ACC112 (cell line): ENCODE data around the gene TPH2.

Experiments
- H2AFZ ChIP-seq: fragments of 200-600 bp; sonication (generic); one replicate; pipeline ENCODE4 v1.6.0; 2017; ENCODE audit warnings: antibody characterized with exemption, low read length; ENCODE audit not compliant: unreplicated experiment
- H3K27ac ChIP-seq: fragments of 200-600 bp; sonication (generic); 2 replicates; pipeline ENCODE4 v1.5.1; 2014; ENCODE audit warnings: low read depth, mild to moderate bottlenecking, antibody characterized with exemption, low read length, moderate library complexity
- H3K27me3 ChIP-seq: fragments of 200-600 bp; sonication (generic); 2 replicates; pipeline ENCODE4 v1.6.1; 2014; ENCODE audit warnings: mild to moderate bottlenecking, antibody characterized with exemption, low read length, moderate library complexity, mixed read lengths; ENCODE audit not compliant: insufficient read depth
- H3K36me3 ChIP-seq: fragments of 200-600 bp; sonication (generic); 2 replicates; pipeline ENCODE4 v1.6.1; 2016; ENCODE audit warnings: mild to moderate bottlenecking, antibody characterized with exemption, low read length, moderate library complexity, mixed read lengths; ENCODE audit not compliant: insufficient read depth
- H3K4me1 ChIP-seq: fragments of 200-600 bp; sonication (generic); one replicate; pipeline ENCODE4 v1.6.1; 2016; ENCODE audit warnings: low read length, mixed read lengths; ENCODE audit not compliant: insufficient read depth, unreplicated experiment, control insufficient read depth
- H3K4me3 ChIP-seq: fragments of 200-600 bp; sonication (generic); 2 replicates; pipeline ENCODE4 v1.5.1; 2014; ENCODE audit warnings: mild to moderate bottlenecking, low read depth, low read length
- H3K79me2 ChIP-seq: fragments of 200-600 bp; sonication (generic); one replicate; pipeline ENCODE4 v1.6.0; 2016; ENCODE audit warnings: low read length; ENCODE audit not compliant: control insufficient read depth, unreplicated experiment, insufficient read depth

The TPH2 gene

GRCh38 chr12:71945121-71945520, 6.5 kb downstream of the TPH2 start:
- Histone ChIP-seq H3K4me1 (no peaks in the 10 kb centered on the region), H3K27me3 (peaks cover 55% of the 10 kb centered on the region), H3K4me3 (no peak overlapping the region), H3K79me2 (no peaks in the 10 kb centered on the region), H3K27ac (no peak overlapping the region), H3K36me3 (no peaks in the 10 kb centered on the region), H2AFZ (no peak overlapping the region)

GRCh38 chr12:71945883-71946282, 7.2 kb downstream of the TPH2 start:
- Histone ChIP-seq H2AFZ (no peak overlapping the region), H3K36me3 (no peaks in the 10 kb centered on the region), H3K79me2 (no peaks in the 10 kb centered on the region), H3K4me3 (no peak overlapping the region), H3K27me3 (peaks cover 48% of the 10 kb centered on the region), H3K27ac (no peak overlapping the region), H3K4me1 (no peaks in the 10 kb centered on the region)

DNA sequence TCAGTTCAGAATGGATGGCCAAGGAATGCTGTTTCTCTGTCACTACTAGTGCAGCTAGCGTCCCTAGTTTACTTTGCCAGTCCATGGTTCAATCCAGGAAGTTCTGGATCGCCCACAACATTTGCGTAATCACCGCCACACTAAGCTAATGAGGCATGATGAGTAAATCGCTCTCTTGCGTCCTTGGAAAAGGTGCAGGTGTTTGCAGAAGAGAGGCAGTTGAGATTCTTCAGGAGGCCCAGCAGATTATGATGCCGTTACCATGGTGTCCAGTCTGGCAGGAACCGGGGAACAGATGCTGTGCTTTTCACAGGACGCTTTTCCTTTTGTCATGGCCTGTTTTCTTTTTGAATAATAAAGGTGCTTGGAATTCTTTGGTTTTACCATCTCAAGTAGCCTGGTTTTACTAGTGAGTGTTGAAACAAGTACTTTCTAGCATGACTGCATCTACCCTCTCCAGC, 9.0 kb downstream of the TPH2 start:
- Histone ChIP-seq H3K36me3 (no peaks in the 10 kb centered on the region), H3K4me3 (no peak overlapping the region), H3K79me2 (no peaks in the 10 kb centered on the region), H3K27me3 (peaks cover 33% of the 10 kb centered on the region), H3K27ac (no peak overlapping the region), H2AFZ (no peak overlapping the region), H3K4me1 (no peaks in the 10 kb centered on the region)

- Histone ChIP-seq H3K27ac (no peak overlapping the region), H3K27me3 (peaks cover 28% of the 10 kb centered on the region), H3K4me3 (no peak overlapping the region), H2AFZ (no peak overlapping the region), H3K36me3 (no peaks in the 10 kb centered on the region), H3K4me1 (no peaks in the 10 kb centered on the region), H3K79me2 (no peaks in the 10 kb centered on the region)
These were observed 9.7 kb downstream of the TPH2 start for GRCh38 chr12:71948390-71948789.

DNA sequence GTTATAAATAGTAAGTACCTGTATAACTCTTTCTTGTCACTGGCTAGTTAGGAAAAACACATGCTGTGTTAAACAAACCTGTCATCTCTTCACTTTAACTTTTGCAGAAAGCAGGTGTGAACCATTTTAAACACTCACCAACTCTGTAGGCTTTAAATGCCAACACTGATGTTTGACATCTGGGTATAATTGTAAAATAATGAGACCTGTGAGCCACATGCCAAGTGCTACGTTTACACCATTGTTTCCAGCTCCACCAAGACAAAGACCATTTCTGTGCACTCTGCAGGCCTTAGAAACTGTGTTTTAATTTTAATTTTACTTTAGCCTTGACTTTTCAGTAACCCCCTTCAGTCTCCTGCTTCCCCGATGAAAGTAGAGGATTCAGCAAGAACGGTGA, 11.0 kb downstream of the TPH2 start:
- Histone ChIP-seq H3K27me3 (peaks cover 21% of the 10 kb centered on the region), H3K4me3 (no peak overlapping the region), H3K36me3 (no peaks in the 10 kb centered on the region), H3K79me2 (no peaks in the 10 kb centered on the region), H2AFZ (no peak overlapping the region), H3K27ac (no peak overlapping the region), H3K4me1 (no peaks in the 10 kb centered on the region)

GRCh38 chr12:71950404-71950803, 11.8 kb downstream of the TPH2 start:
- Histone ChIP-seq H3K27ac (no peak overlapping the region), H3K4me3 (no peak overlapping the region), H3K36me3 (no peaks in the 10 kb centered on the region), H2AFZ (no peak overlapping the region), H3K27me3 (peaks cover 14% of the 10 kb centered on the region), H3K4me1 (no peaks in the 10 kb centered on the region), H3K79me2 (no peaks in the 10 kb centered on the region)

- no peak overlapping the region for H2AFZ ChIP-seq
- peaks cover 9% of the 10 kb centered on the region for H3K27me3 ChIP-seq
- H3K36me3 ChIP-seq: no peaks in the 10 kb centered on the region
- no peaks in the 10 kb centered on the region for H3K79me2 ChIP-seq
- H3K27ac ChIP-seq: no peak overlapping the region
- H3K4me3 ChIP-seq: no peak overlapping the region
- no peaks in the 10 kb centered on the region for H3K4me1 ChIP-seq
These were observed 12.2 kb downstream of the TPH2 start for GRCh38 chr12:71950819-71951218.

DNA sequence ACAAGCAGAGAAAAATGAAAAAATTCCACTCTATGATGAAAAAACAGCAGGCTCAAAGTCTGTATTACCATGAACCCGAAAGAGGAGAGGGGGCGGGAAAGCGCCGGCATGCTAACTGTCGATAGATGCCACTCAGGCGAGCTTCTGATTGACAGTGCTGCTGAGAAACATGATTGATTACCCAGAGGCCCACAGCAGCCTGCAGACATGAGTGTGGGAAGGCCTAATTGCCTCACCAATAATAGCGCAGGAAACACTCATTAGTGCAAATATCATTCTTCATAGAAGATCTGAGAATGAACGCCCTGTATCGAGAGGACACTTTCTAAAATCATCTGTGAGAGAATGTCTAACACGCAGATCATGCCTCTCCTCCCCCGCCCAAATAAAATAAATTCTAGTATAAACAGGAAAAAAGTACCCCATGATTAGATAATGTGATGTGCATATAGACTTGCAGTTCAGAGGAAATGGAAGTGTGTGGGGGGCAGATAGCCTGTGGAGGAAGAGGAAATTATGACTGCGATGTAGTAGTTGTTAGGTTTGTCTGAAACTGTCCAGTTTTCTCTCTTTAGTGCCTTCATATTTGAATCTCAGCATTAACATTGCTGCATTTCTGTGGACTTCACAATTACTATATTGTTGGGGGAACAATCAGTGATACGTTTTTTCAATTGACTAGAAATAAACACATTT, 15.6 kb downstream of the TPH2 start:
- H3K4me3 ChIP-seq: no peak overlapping the region
- no peaks in the 10 kb centered on the region for H3K36me3 ChIP-seq
- H2AFZ ChIP-seq: no peak overlapping the region
- no peaks in the 10 kb centered on the region for H3K79me2 ChIP-seq
- no peak overlapping the region for H3K27ac ChIP-seq
- peaks cover 16% of the 10 kb centered on the region for H3K4me1 ChIP-seq
- no peaks in the 10 kb centered on the region for H3K27me3 ChIP-seq

- peaks cover 19% of the 10 kb centered on the region for H3K4me1 ChIP-seq
- no peak overlapping the region for H3K27ac ChIP-seq
- no peak overlapping the region for H2AFZ ChIP-seq
- no peak overlapping the region for H3K4me3 ChIP-seq
- H3K36me3 ChIP-seq: no peaks in the 10 kb centered on the region
- no peaks in the 10 kb centered on the region for H3K79me2 ChIP-seq
- no peaks in the 10 kb centered on the region for H3K27me3 ChIP-seq
These were observed 16.2 kb downstream of the TPH2 start for GRCh38 chr12:71954861-71955260.

- Histone ChIP-seq H3K36me3 (no peaks in the 10 kb centered on the region), H3K4me1 (peaks cover 19% of the 10 kb centered on the region), H3K79me2 (no peaks in the 10 kb centered on the region), H3K27me3 (no peaks in the 10 kb centered on the region), H2AFZ (no peak overlapping the region), H3K4me3 (no peak overlapping the region), H3K27ac (no peak overlapping the region)
These were observed 17.3 kb downstream of the TPH2 start for GRCh38 chr12:71955970-71956369.

GRCh38 chr12:71958056-71958455, 19.4 kb downstream of the TPH2 start:
- no peak overlapping the region for H3K4me3 ChIP-seq
- H3K4me1 ChIP-seq: peaks cover 19% of the 10 kb centered on the region
- no peaks in the 10 kb centered on the region for H3K36me3 ChIP-seq
- H3K27ac ChIP-seq: peak overlapping the region; percentile 54; the same call in 1 of the 2 replicates
- H3K79me2 ChIP-seq: no peaks in the 10 kb centered on the region
- H2AFZ ChIP-seq: no peak overlapping the region
- H3K27me3 ChIP-seq: no peaks in the 10 kb centered on the region
